Smooth muscle cell (in vitro differentiated cells): Measurements from ENCODE around the gene GCDH. TPM values are rescaled to one million over a fixed set of nuclear protein-coding genes. Genes with fewer than 3 reads are reported as not detected.

Experiments used
- DNase-seq: peaks from one replicate; lab custom pipeline; 2025; ENCODE audit not compliant: unreplicated experiment; lab: John Stamatoyannopoulos, UW
- H2AFZ ChIP-seq: fragments of 200-600 bp; sonication (generic); 2 replicates; pipeline ENCODE4 v1.6.0; 2016; ENCODE audit warnings: antibody characterized with exemption, low read depth, mild to moderate bottlenecking
- H3F3A ChIP-seq: fragments of 200-600 bp; sonication (generic); 2 replicates; pipeline ENCODE4 v1.6.0; 2017; ENCODE audit warnings: antibody characterized with exemption, low read depth
- H3K27ac ChIP-seq: fragments of 200-600 bp; sonication (generic); 2 replicates; pipeline ENCODE4 v1.5.1; 2016; ENCODE audit warnings: low read depth, mild to moderate bottlenecking
- H3K27me3 ChIP-seq: fragments of 200-600 bp; sonication (generic); 2 replicates; pipeline ENCODE4 v1.6.1; 2016; ENCODE audit warnings: low read depth, mild to moderate bottlenecking
- H3K36me3 ChIP-seq: fragments of 200-600 bp; sonication (generic); 2 replicates; pipeline ENCODE4 v1.5.1; 2016; ENCODE audit warnings: low read depth
- H3K4me1 ChIP-seq: fragments of 200-600 bp; sonication (generic); 2 replicates; pipeline ENCODE4 v1.5.1; 2016; ENCODE audit warnings: low read depth
- H3K4me2 ChIP-seq: fragments of 200-600 bp; sonication (generic); 2 replicates; pipeline ENCODE4 v1.6.0; 2016; ENCODE audit warnings: mild to moderate bottlenecking
- H3K4me3 ChIP-seq: fragments of 200-600 bp; sonication (generic); 2 replicates; pipeline ENCODE4 v1.5.1; 2016; ENCODE audit warnings: mild to moderate bottlenecking
- H3K79me2 ChIP-seq: fragments of 200-600 bp; sonication (generic); 2 replicates; pipeline ENCODE4 v1.6.0; 2016; ENCODE audit warnings: low read depth, mild to moderate bottlenecking
- H3K9ac ChIP-seq: fragments of 200-600 bp; sonication (generic); 2 replicates; pipeline ENCODE4 v1.6.0; 2016; ENCODE audit warnings: low read depth
- H3K9me3 ChIP-seq: fragments of 200-600 bp; sonication (generic); replicated peaks from 2 replicates; pipeline ENCODE4 v1.5.1; 2016; ENCODE audit warnings: low read depth
- H4K20me1 ChIP-seq: fragments of 200-600 bp; sonication (generic); 2 replicates; pipeline ENCODE4 v1.6.0; 2016; ENCODE audit warnings: low read depth
- WGBS: methylation state at CpG from one replicate; pipeline ENCODE4 v1.1.7; 2016; ENCODE audit warnings: low lambda C conversion rate; 5-methylcytosine and 5-hydroxymethylcytosine counted together
- polyA plus RNA-seq: library from polyadenylated mRNA; unstranded; fragments of >200 nt; fragmentation: Nextera tagmentation; extraction: Ambion mirVana; gene quantifications from 2 replicates; pipeline ENCODE4 v1.2.1, GENCODE V29; 2016
- total RNA-seq: library from RNA; depleted of rRNA; stranded (reverse); fragments of >200 nt; gene quantifications from 2 replicates; pipeline ENCODE4 v1.2.3, GENCODE V29; 2014
- TF ChIP-seq, protein P1 (sequence below): fragments of 200-600 bp; sonication (generic); IDR thresholded peaks from 2 replicates; pipeline ENCODE4 v1.5.1; 2017; ENCODE audit warnings: borderline replicate concordance, mild to moderate bottlenecking, antibody characterized with exemption; ENCODE audit not compliant: insufficient read depth, poor library complexity, severe bottlenecking

The GCDH gene
- total and polyA plus RNA-seq, 2 experiments from 2014 or later: 9.7 to 15.3 TPM

DNA sequence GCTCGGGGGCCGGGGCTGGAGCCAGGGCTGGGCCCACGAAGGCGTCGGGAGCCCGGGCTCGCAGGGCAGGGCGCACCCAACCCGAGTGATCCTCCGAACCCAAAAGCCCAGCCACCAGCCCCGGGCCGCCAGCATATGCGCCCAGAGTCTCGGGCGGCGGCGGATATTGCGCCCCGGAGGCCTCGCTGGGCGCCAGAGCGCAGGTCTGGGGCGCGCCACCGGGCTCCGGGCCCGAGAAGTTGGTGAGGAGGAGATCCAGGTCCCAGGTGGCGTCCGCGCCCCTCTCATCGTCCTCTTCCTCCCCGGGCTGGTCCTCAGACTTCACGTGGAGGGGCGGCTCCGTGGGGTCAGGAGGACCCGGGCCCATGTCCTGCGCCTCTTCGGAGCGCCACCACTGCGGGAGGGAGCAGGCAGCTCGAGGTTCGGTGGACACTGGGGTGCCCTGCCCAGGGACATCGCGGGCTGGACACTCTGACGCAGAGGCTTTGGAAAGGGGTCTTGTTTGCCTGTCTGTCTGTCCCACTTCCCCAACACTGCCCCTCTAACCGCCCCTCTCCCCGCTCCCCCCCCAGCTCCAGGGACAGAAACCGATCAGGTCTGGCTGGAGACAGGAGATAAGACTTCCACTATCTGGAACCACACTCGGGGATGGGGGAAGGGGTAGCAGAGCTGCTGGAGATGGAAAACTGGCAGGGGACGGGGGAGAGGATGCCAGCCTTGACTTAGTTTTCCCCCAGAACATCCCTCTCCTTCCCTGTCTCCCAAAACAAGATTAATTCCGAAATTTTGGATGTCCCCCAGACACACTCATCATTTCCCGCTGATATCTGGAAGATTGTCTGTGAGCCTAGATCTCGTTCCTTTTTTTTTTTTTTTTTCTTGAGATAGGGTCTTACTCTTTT lies 5.0 kb upstream of the GCDH start:
- Histone ChIP-seq H3F3A (no peaks in the 10 kb centered on the region), H3K36me3 (no peaks in the 10 kb centered on the region), H3K4me2 (peak overlapping the region; percentile 84), H3K9ac (no peak overlapping the region), H3K4me3 (peak overlapping the region; percentile 46), H3K9me3 (no peaks in the 10 kb centered on the region), H2AFZ (peak overlapping the region; percentile 66), H3K27ac (no peak overlapping the region), H3K79me2 (no peaks in the 10 kb centered on the region), H3K27me3 (peaks cover 18% of the 10 kb centered on the region), H4K20me1 (no peaks in the 10 kb centered on the region), H3K4me1 (no peaks in the 10 kb centered on the region)
- 8% methylated on average over 49 of the region's 53 CpGs for WGBS
- DNase-seq: no peak
- TF ChIP-seq, protein P1, sequence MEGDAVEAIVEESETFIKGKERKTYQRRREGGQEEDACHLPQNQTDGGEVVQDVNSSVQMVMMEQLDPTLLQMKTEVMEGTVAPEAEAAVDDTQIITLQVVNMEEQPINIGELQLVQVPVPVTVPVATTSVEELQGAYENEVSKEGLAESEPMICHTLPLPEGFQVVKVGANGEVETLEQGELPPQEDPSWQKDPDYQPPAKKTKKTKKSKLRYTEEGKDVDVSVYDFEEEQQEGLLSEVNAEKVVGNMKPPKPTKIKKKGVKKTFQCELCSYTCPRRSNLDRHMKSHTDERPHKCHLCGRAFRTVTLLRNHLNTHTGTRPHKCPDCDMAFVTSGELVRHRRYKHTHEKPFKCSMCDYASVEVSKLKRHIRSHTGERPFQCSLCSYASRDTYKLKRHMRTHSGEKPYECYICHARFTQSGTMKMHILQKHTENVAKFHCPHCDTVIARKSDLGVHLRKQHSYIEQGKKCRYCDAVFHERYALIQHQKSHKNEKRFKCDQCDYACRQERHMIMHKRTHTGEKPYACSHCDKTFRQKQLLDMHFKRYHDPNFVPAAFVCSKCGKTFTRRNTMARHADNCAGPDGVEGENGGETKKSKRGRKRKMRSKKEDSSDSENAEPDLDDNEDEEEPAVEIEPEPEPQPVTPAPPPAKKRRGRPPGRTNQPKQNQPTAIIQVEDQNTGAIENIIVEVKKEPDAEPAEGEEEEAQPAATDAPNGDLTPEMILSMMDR: no peak

DNA sequence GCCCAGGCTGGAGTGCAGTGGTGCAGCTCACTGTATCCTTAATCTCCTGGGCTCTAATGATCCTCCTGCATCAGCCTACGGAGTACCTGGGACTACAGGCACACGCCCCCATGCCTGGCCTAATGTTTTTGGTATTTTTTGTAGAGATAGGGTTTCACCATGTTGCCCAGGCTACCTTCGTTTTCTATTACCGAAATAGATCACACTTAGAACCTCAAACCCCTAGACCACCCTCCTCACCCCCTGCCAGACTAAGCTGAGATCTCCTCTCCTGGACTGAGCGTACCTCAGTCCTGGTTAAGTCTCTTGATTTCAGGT lies 4.3 kb upstream of the GCDH start:
- no peaks in the 10 kb centered on the region for H3K36me3 ChIP-seq
- H3K4me1 ChIP-seq: no peaks in the 10 kb centered on the region
- 84% methylated on average over 5 of the region's 5 CpGs for WGBS
- no peak overlapping the region for H3K9ac ChIP-seq
- no peak overlapping the region for H3K4me3 ChIP-seq
- TF ChIP-seq, protein P1: no peak
- no peak overlapping the region for H3K27ac ChIP-seq
- no peak for DNase-seq
- H3K9me3 ChIP-seq: no peaks in the 10 kb centered on the region
- H3F3A ChIP-seq: no peaks in the 10 kb centered on the region
- H3K4me2 ChIP-seq: no peak overlapping the region
- no peaks in the 10 kb centered on the region for H3K79me2 ChIP-seq
- H3K27me3 ChIP-seq: peaks cover 18% of the 10 kb centered on the region
- no peaks in the 10 kb centered on the region for H4K20me1 ChIP-seq
- no peak overlapping the region for H2AFZ ChIP-seq

DNA sequence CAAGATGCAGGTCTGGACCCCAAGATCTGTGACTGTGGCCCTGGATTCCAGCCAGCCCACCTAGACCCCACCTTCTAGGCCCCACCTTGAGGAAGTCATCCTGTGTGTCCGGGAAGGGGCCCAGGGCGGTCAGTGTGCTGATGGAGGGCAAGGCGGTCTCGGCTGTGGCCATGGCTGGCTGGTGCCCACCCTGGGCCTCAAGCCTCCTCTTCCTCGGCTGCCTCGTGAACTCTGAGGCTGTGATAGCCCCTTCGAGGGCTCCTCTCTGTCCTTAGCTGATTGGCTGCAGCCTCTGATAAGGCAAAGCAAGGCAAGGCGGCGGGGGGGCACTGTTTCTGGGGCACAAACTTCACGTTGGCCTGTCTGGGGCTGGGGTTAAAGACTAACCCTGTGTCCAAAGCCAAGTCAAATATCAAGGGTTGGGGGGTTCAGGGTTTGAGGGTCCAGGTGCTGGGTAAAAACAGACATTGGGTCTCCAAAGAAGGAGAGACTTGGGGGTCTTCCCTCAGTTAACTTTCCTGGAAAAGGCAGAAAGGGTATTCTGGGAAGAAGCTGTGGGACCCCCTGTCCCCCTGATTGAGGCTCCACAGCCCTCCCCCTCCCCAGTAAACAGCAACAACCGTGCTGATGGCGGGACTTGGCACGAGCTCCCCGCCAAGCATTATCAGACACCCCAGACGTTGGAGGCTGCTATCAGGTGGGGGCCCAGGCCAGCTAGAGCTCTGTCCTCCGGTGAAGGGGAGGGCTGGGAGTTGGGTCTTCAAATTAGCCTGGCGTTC lies 3.8 kb upstream of the GCDH start, which contains the start of gene KLF1:
Gene KLF1 (minus strand): TSS at position 233 of the 779 bp plus-strand sequence. CDS start 61 bp downstream, at position 172.
- Histone ChIP-seq H4K20me1 (no peaks in the 10 kb centered on the region), H3F3A (no peaks in the 10 kb centered on the region), H3K9me3 (no peaks in the 10 kb centered on the region), H3K4me1 (no peaks in the 10 kb centered on the region), H3K79me2 (no peaks in the 10 kb centered on the region), H2AFZ (no peak within 1 kb of the TSS), H3K36me3 (no peaks in the 10 kb centered on the region), H3K4me2 (peak within 1 kb of the TSS; percentile 84), H3K27me3 (peaks cover 18% of the 10 kb centered on the region), H3K4me3 (no peak within 1 kb of the TSS), H3K27ac (no peak within 1 kb of the TSS), H3K9ac (no peak within 1 kb of the TSS)
- no peak for DNase-seq
- WGBS: 76% methylated on average over 17 of the region's 17 CpGs
- TF ChIP-seq, protein P1: no peak
